GM12878 (cell line): ENCODE measurements around the gene MAP1LC3B. TPM values are rescaled to one million over a fixed set of nuclear protein-coding genes. Genes with fewer than 3 reads are reported as not detected.

Source experiments
- ATAC-seq: fragments of 200-7000 bp; cut with Tn5 transposase; 3 replicates; pipeline ENCODE4 v1.9.1; 2020; ENCODE audit warnings: mild to moderate bottlenecking, moderate library complexity
- BruUV-seq: library from RNA; stranded (reverse); fragments of 400-500 nt; replicated peaks from 2 replicates; lab custom pipeline; 2021; lab: Mats Ljungman, UMichigan
- CTCF ChIA-PET: fragments of 300-600 bp; sonication (Branson Sonifier 250); formaldehyde crosslinking; extraction: SDS; loops from one replicate; lab custom pipeline; 2021; ENCODE audit warnings: inconsistent platforms; lab: Yijun Ruan, JAX
- POLR2A ChIA-PET: fragments of 350-600 bp; formaldehyde crosslinking; extraction: SDS; loops from one replicate; lab custom pipeline; 2021; ENCODE audit warnings: inconsistent platforms; lab: Charles Lee
- RAD21 ChIA-PET: fragments of 300-600 bp; sonication (Branson Sonifier 250); formaldehyde crosslinking; loops from one replicate; lab custom pipeline; 2023; ENCODE audit warnings: antibody characterized with exemption; ENCODE audit not compliant: unreplicated experiment; lab: Charles Lee
- SMC1A ChIA-PET: fragments of 300-600 bp; sonication (Branson Sonifier 250); formaldehyde crosslinking; loops from one replicate; lab custom pipeline; 2023; ENCODE audit not compliant: unreplicated experiment, uncharacterized antibody; lab: Charles Lee
- DNase-seq: peaks from one replicate; pipeline ENCODE4 v3.0.0-alpha.2; 2011; ENCODE audit warnings: low read depth, low spot score
- FAIRE-seq: peaks from 3 replicates; lab custom pipeline; 2011; peaks lifted over from hg19 to GRCh38; lab: Jason Lieb, UNC
- H2AFZ ChIP-seq: 2 replicates; pipeline ENCODE4 v1.6.0; 2011; ENCODE audit warnings: low read depth, low read length, control low read depth; ENCODE audit not compliant: control insufficient read depth
- H3K27ac ChIP-seq: 2 replicates; pipeline ENCODE4 v1.5.1; 2011; ENCODE audit warnings: control low read depth; ENCODE audit not compliant: control insufficient read depth, insufficient read depth
- H3K27me3 ChIP-seq, 2 experiments: replicated peaks in 1 of 2; 2 replicates each; pipeline versions ENCODE4 v1.6.0 to v1.6.1; 2011; ENCODE audit warnings: low read length in 1 of 2; ENCODE audit not compliant: control insufficient read depth in 2 of 2, insufficient read depth in 2 of 2
- H3K36me3 ChIP-seq, 2 experiments: 2 replicates each; pipeline ENCODE4 v1.5.1; 2011; ENCODE audit warnings: low read length in 1 of 2; ENCODE audit not compliant: control insufficient read depth in 2 of 2, insufficient read depth in 2 of 2
- H3K4me1 ChIP-seq: 2 replicates; pipeline ENCODE4 v1.6.1; 2011; ENCODE audit warnings: mild to moderate bottlenecking, low read length, moderate library complexity, mixed read lengths; ENCODE audit not compliant: control insufficient read depth, insufficient read depth
- H3K4me2 ChIP-seq: 2 replicates; pipeline ENCODE4 v1.6.0; 2011; ENCODE audit warnings: control low read depth; ENCODE audit not compliant: control insufficient read depth, insufficient read depth
- H3K4me3 ChIP-seq: fragments of 200-600 bp; sonication (generic); 2 replicates; pipeline ENCODE4 v1.5.1; 2016
- H3K79me2 ChIP-seq: 2 replicates; pipeline ENCODE4 v1.6.0; 2011; ENCODE audit warnings: low read length; ENCODE audit not compliant: control insufficient read depth, insufficient read depth
- H3K9ac ChIP-seq: 2 replicates; pipeline ENCODE4 v1.8.0; 2011; ENCODE audit warnings: low read length, control low read depth, mixed read lengths; ENCODE audit not compliant: control insufficient read depth, insufficient read depth
- H3K9me3 ChIP-seq: replicated peaks from 3 replicates; pipeline ENCODE4 v1.5.1; 2011; ENCODE audit warnings: mild to moderate bottlenecking, low read length; ENCODE audit not compliant: control insufficient read depth, insufficient read depth
- H4K20me1 ChIP-seq: 2 replicates; pipeline ENCODE4 v1.6.0; 2011; ENCODE audit not compliant: control insufficient read depth, insufficient read depth
- BCL11A ChIP-seq: IDR thresholded peaks from 2 replicates; pipeline ENCODE4 v1.6.1; 2011; ENCODE audit warnings: low read depth, low read length
- BHLHE40 ChIP-seq, 2 experiments: fragments of 450-650 bp in 1 of 2; IDR thresholded peaks; 2 replicates each; pipeline ENCODE4 v1.6.1; 2011 to 2017; ENCODE audit warnings: low read depth in 2 of 2, borderline replicate concordance in 1 of 2, improper control_type of control experiment in 1 of 2, low read length in 1 of 2, mild to moderate bottlenecking in 1 of 2
- CBX5 ChIP-seq: sonication (generic); IDR thresholded peaks from 2 replicates; pipeline ENCODE4 v1.6.1; 2016; ENCODE audit warnings: low read depth, moderate library complexity, mild to moderate bottlenecking, inconsistent platforms
- EP300 ChIP-seq, 2 experiments: fragments of 150-350 bp in 1 of 2; IDR thresholded peaks; 2 replicates each; pipeline ENCODE4 v1.6.1; 2011 to 2012; ENCODE audit warnings: low read depth in 2 of 2, low read length in 2 of 2, borderline replicate concordance in 1 of 2, improper control_type of control experiment in 1 of 2, inconsistent platforms in 1 of 2; ENCODE audit not compliant: control insufficient read depth in 1 of 2
- HDAC2 ChIP-seq: fragments of 200-600 bp; sonication (generic); IDR thresholded peaks from 2 replicates; pipeline ENCODE4 v1.6.1; 2017
- JUNB ChIP-seq: IDR thresholded peaks from 2 replicates; pipeline ENCODE4 v1.6.1; 2016; ENCODE audit warnings: antibody characterized with exemption, mild to moderate bottlenecking
- MTA2 ChIP-seq: fragments of 450-650 bp; IDR thresholded peaks from 2 replicates; pipeline ENCODE4 v1.6.1; 2016; ENCODE audit warnings: low read depth, mild to moderate bottlenecking, moderate library complexity
- NR2C2 ChIP-seq: IDR thresholded peaks from 2 replicates; pipeline ENCODE4 v1.6.1; 2011; ENCODE audit warnings: borderline replicate concordance, low read depth; ENCODE audit not compliant: control insufficient read depth, insufficient read length
- PML ChIP-seq: IDR thresholded peaks from 2 replicates; pipeline ENCODE4 v1.6.1; 2012; ENCODE audit warnings: low read length, inconsistent platforms
- STAT3 ChIP-seq: IDR thresholded peaks from 2 replicates; pipeline ENCODE4 v1.6.1; 2011; ENCODE audit warnings: low read depth, low read length, improper control_type of control experiment
- ZBTB40 ChIP-seq: fragments of 450-650 bp; IDR thresholded peaks from 2 replicates; pipeline ENCODE4 v1.6.1; 2016; ENCODE audit warnings: mild to moderate bottlenecking, moderate library complexity, borderline replicate concordance
- ZNF24 ChIP-seq: fragments of 450-650 bp; IDR thresholded peaks from 2 replicates; pipeline ENCODE4 v1.6.1; 2017; ENCODE audit warnings: antibody characterized with exemption, mild to moderate bottlenecking
- WGBS: methylation state at CpG from one replicate; pipeline ENCODE4 v1.1.6; 2016; ENCODE audit warnings: low lambda C conversion rate; ENCODE audit not compliant: insufficient replicate concordance, insufficient coverage; ENCODE audit errors: missing lambda C conversion rate; 5-methylcytosine and 5-hydroxymethylcytosine counted together
- in situ Hi-C: fragments of 300-500 bp; cut with MboI; formaldehyde crosslinking; loops from 9 replicates; pipeline ENCODE4 v1.14.3; 2018; ENCODE audit warnings: mixed read lengths
- intact Hi-C: fragments of 100-400 bp; cut with micrococcal nuclease; formaldehyde crosslinking; loops from one replicate; pipeline ENCODE4 v1.14.2; 2022; ENCODE audit not compliant: unreplicated experiment
- polyA plus RNA-seq, 11 experiments: library from polyadenylated mRNA; depleted of rRNA in 4 of 11; unstranded in 6 of 11; stranded (reverse) in 5 of 11; fragments of >200 nt; fragmentation: Nextera tagmentation in 4 of 11; fragmentation: Illumina TruSeq in 1 of 11; extraction: Ambion mirVana in 4 of 11; extraction: Trizol in 1 of 11; gene quantifications; 1 replicate in 1 of 11; 2 replicates in 10 of 11; pipeline versions ENCODE4 v1.2.1 to v1.2.3, GENCODE V29; 2011 to 2016; ENCODE audit warnings: inconsistent platforms in 2 of 11, missing spikeins in 2 of 11, low read depth in 1 of 11
- total RNA-seq, 4 experiments: library from RNA; depleted of rRNA in 3 of 4; stranded (reverse); fragments of >200 nt in 3 of 4; fragmentation: Illumina TruSeq in 1 of 4; extraction: Trizol in 1 of 4; gene quantifications; 2 replicates each; pipeline versions ENCODE4 v1.2.1 to v1.2.3, GENCODE V29; 2013 to 2021
- TF ChIP-seq, protein P1 (sequence below): fragments of 450-650 bp; IDR thresholded peaks from 2 replicates; pipeline ENCODE4 v1.6.1; 2017; ENCODE audit warnings: low read depth, mild to moderate bottlenecking, moderate library complexity
- TF ChIP-seq, protein P2 (sequence below): IDR thresholded peaks from 2 replicates; pipeline ENCODE4 v1.6.1; 2012; ENCODE audit warnings: mild to moderate bottlenecking, low read depth, low read length

Gene MAP1LC3B
- total and polyA plus RNA-seq, 10 of the 15 experiments (the other 5 are each of a cell fraction or from before 2014, with no cell fraction given): 6.1 to 42.8 (median 13.7) TPM

DNA sequence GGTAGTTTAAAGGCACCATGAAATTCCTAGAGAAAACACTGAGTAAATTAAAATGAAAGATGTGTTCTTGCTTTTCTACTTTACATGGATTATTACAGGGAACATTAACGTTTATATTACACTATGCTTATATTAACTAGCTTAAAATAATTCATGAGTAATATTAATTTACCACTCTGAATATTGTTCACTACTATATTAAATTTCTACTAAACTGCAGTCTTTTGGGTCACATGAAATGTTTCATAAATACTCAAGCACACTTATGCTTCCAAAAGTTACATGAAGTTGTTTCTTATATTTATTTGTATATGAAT, 3.4 kb upstream of the MAP1LC3B start:
- in situ Hi-C loops: loop anchor here (10.0 kb wide), 1 partner anchor 476 kb away; the partner anchor contains the start of gene SLC7A5
- Histone ChIP-seq H2AFZ (peak overlapping the region; percentile 87), H3K4me3 (no peak overlapping the region), H4K20me1 (no peaks in the 10 kb centered on the region), H3K9ac (peak overlapping the region; percentile 39), H3K4me2 (peak overlapping the region; percentile 80), H3K4me1 (peaks cover 16% of the 10 kb centered on the region), H3K9me3 (no peaks in the 10 kb centered on the region), H3K79me2 (peaks cover 3% of the 10 kb centered on the region; the same call in 1 of the 2 replicates), H3K27me3 (no peaks in the 10 kb centered on the region), H3K36me3 (no peaks in the 10 kb centered on the region), H3K27ac (peak overlapping the region; percentile 79)
- BruUV-seq: no TSS peak
- ChIA-PET SMC1A (interaction anchor here (1.1 to 1.4 kb wide), 3 partner anchors 8 to 384 kb away, joined by 4 read pairs; no protein-coding TSS in a partner anchor), CTCF (interaction anchor here (0.6 to 1.6 kb wide), 6 partner anchors 10 to 483 kb away, joined by 3 to 6 read pairs (median 4); no protein-coding TSS in a partner anchor), POLR2A (interaction anchor here (0.5 to 1.4 kb wide), 6 partner anchors 10 to 377 kb away, joined by 3 to 4 read pairs (median 4); partner anchors contain the start of genes C16orf95 and KLHDC4), RAD21 (interaction anchor here (0.9 to 1.2 kb wide), 3 partner anchors 72 to 487 kb away, joined by 3 to 6 read pairs (median 4); partner anchors contain the start of gene C16orf95)
- intact Hi-C loops: loop anchor here (2.0 to 10.0 kb wide), 2 partner anchors 562 to 1066 kb away; partner anchors contain the start of genes BANP and ZFPM1
- DNase-seq (no peak), ATAC-seq (no peak), FAIRE-seq (no peak)
- WGBS: 0% methylated on average over 1 of the region's 1 CpG
- TF ChIP-seq STAT3 (no peak), BHLHE40 (IDR thresholded peaks at IDR 0.05; ENCODE audit: borderline replicate concordance in 1 of 2, low read depth in 2 of 2, low read length in 1 of 2) (no peak), ZNF24 (no peak), HDAC2 (no peak), JUNB (no peak), ZBTB40 (no peak; the same call in 1 of the 2 replicates), PML (no peak), EP300 (IDR thresholded peaks at IDR 0.05; ENCODE audit: borderline replicate concordance in 1 of 2, control insufficient read depth in 1 of 2, low read depth in 2 of 2, low read length in 2 of 2) (no peak), MTA2 (no peak), NR2C2 (no peak), BCL11A (no peak), CBX5 (no peak)
- TF ChIP-seq, protein P1, sequence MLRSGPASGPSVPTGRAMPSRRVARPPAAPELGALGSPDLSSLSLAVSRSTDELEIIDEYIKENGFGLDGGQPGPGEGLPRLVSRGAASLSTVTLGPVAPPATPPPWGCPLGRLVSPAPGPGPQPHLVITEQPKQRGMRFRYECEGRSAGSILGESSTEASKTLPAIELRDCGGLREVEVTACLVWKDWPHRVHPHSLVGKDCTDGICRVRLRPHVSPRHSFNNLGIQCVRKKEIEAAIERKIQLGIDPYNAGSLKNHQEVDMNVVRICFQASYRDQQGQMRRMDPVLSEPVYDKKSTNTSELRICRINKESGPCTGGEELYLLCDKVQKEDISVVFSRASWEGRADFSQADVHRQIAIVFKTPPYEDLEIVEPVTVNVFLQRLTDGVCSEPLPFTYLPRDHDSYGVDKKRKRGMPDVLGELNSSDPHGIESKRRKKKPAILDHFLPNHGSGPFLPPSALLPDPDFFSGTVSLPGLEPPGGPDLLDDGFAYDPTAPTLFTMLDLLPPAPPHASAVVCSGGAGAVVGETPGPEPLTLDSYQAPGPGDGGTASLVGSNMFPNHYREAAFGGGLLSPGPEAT: no peak
- TF ChIP-seq, protein P2, sequence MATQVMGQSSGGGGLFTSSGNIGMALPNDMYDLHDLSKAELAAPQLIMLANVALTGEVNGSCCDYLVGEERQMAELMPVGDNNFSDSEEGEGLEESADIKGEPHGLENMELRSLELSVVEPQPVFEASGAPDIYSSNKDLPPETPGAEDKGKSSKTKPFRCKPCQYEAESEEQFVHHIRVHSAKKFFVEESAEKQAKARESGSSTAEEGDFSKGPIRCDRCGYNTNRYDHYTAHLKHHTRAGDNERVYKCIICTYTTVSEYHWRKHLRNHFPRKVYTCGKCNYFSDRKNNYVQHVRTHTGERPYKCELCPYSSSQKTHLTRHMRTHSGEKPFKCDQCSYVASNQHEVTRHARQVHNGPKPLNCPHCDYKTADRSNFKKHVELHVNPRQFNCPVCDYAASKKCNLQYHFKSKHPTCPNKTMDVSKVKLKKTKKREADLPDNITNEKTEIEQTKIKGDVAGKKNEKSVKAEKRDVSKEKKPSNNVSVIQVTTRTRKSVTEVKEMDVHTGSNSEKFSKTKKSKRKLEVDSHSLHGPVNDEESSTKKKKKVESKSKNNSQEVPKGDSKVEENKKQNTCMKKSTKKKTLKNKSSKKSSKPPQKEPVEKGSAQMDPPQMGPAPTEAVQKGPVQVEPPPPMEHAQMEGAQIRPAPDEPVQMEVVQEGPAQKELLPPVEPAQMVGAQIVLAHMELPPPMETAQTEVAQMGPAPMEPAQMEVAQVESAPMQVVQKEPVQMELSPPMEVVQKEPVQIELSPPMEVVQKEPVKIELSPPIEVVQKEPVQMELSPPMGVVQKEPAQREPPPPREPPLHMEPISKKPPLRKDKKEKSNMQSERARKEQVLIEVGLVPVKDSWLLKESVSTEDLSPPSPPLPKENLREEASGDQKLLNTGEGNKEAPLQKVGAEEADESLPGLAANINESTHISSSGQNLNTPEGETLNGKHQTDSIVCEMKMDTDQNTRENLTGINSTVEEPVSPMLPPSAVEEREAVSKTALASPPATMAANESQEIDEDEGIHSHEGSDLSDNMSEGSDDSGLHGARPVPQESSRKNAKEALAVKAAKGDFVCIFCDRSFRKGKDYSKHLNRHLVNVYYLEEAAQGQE: no peak
